Smooth muscle cell (in vitro differentiated cells): ENCODE results near the gene SND1. TPM values are rescaled to one million over a fixed set of nuclear protein-coding genes. Genes with fewer than 3 reads are reported as not detected.

Source experiments
- DNase-seq: peaks from one replicate; lab custom pipeline; 2025; ENCODE audit not compliant: unreplicated experiment; lab: John Stamatoyannopoulos, UW
- H2AFZ ChIP-seq: fragments of 200-600 bp; sonication (generic); 2 replicates; pipeline ENCODE4 v1.6.0; 2016; ENCODE audit warnings: antibody characterized with exemption, low read depth, mild to moderate bottlenecking
- H3F3A ChIP-seq: fragments of 200-600 bp; sonication (generic); 2 replicates; pipeline ENCODE4 v1.6.0; 2017; ENCODE audit warnings: antibody characterized with exemption, low read depth
- H3K27ac ChIP-seq: fragments of 200-600 bp; sonication (generic); 2 replicates; pipeline ENCODE4 v1.5.1; 2016; ENCODE audit warnings: low read depth, mild to moderate bottlenecking
- H3K27me3 ChIP-seq: fragments of 200-600 bp; sonication (generic); 2 replicates; pipeline ENCODE4 v1.6.1; 2016; ENCODE audit warnings: low read depth, mild to moderate bottlenecking
- H3K36me3 ChIP-seq: fragments of 200-600 bp; sonication (generic); 2 replicates; pipeline ENCODE4 v1.5.1; 2016; ENCODE audit warnings: low read depth
- H3K4me1 ChIP-seq: fragments of 200-600 bp; sonication (generic); 2 replicates; pipeline ENCODE4 v1.5.1; 2016; ENCODE audit warnings: low read depth
- H3K4me2 ChIP-seq: fragments of 200-600 bp; sonication (generic); 2 replicates; pipeline ENCODE4 v1.6.0; 2016; ENCODE audit warnings: mild to moderate bottlenecking
- H3K4me3 ChIP-seq: fragments of 200-600 bp; sonication (generic); 2 replicates; pipeline ENCODE4 v1.5.1; 2016; ENCODE audit warnings: mild to moderate bottlenecking
- H3K79me2 ChIP-seq: fragments of 200-600 bp; sonication (generic); 2 replicates; pipeline ENCODE4 v1.6.0; 2016; ENCODE audit warnings: low read depth, mild to moderate bottlenecking
- H3K9ac ChIP-seq: fragments of 200-600 bp; sonication (generic); 2 replicates; pipeline ENCODE4 v1.6.0; 2016; ENCODE audit warnings: low read depth
- H3K9me3 ChIP-seq: fragments of 200-600 bp; sonication (generic); replicated peaks from 2 replicates; pipeline ENCODE4 v1.5.1; 2016; ENCODE audit warnings: low read depth
- H4K20me1 ChIP-seq: fragments of 200-600 bp; sonication (generic); 2 replicates; pipeline ENCODE4 v1.6.0; 2016; ENCODE audit warnings: low read depth
- WGBS: methylation state at CpG from one replicate; pipeline ENCODE4 v1.1.7; 2016; ENCODE audit warnings: low lambda C conversion rate; 5-methylcytosine and 5-hydroxymethylcytosine counted together
- polyA plus RNA-seq: library from polyadenylated mRNA; unstranded; fragments of >200 nt; fragmentation: Nextera tagmentation; extraction: Ambion mirVana; gene quantifications from 2 replicates; pipeline ENCODE4 v1.2.1, GENCODE V29; 2016
- total RNA-seq: library from RNA; depleted of rRNA; stranded (reverse); fragments of >200 nt; gene quantifications from 2 replicates; pipeline ENCODE4 v1.2.3, GENCODE V29; 2014
- TF ChIP-seq, protein P1 (sequence below): fragments of 200-600 bp; sonication (generic); IDR thresholded peaks from 2 replicates; pipeline ENCODE4 v1.5.1; 2017; ENCODE audit warnings: borderline replicate concordance, mild to moderate bottlenecking, antibody characterized with exemption; ENCODE audit not compliant: insufficient read depth, poor library complexity, severe bottlenecking

Gene SND1
- total and polyA plus RNA-seq, 2 experiments from 2014 or later, result 129 to 136 TPM

DNA sequence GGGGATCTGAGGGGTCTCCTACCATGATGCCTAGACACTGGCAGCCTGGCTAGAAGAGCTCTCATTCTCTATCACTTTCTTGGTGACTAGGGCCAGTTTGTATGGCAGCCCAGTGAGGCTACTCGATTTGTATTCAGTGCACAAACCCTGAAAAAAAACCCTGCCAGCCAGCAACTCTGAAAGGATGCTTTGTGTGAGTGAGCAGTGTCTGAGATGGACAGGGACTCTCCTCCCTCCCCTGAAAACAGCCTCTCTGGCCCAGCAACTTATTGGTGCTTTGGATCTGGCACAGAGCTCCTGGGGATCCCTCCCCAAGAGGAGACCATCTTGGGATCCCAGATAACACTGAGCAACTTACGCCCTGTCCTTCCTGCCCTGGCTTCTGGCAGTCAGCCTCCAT lies 390.0 kb downstream of the SND1 start:
- Histone ChIP-seq H3F3A (no peaks in the 10 kb centered on the region), H3K9ac (no peak overlapping the region), H3K9me3 (no peaks in the 10 kb centered on the region), H3K27me3 (no peaks in the 10 kb centered on the region), H3K4me2 (no peak overlapping the region), H4K20me1 (peaks cover 98% of the 10 kb centered on the region), H3K4me1 (no peaks in the 10 kb centered on the region), H3K79me2 (no peaks in the 10 kb centered on the region), H3K4me3 (no peak overlapping the region), H2AFZ (no peak overlapping the region), H3K27ac (no peak overlapping the region), H3K36me3 (no peaks in the 10 kb centered on the region)
- 98% methylated on average over 2 of the region's 2 CpGs for WGBS
- TF ChIP-seq, protein P1, sequence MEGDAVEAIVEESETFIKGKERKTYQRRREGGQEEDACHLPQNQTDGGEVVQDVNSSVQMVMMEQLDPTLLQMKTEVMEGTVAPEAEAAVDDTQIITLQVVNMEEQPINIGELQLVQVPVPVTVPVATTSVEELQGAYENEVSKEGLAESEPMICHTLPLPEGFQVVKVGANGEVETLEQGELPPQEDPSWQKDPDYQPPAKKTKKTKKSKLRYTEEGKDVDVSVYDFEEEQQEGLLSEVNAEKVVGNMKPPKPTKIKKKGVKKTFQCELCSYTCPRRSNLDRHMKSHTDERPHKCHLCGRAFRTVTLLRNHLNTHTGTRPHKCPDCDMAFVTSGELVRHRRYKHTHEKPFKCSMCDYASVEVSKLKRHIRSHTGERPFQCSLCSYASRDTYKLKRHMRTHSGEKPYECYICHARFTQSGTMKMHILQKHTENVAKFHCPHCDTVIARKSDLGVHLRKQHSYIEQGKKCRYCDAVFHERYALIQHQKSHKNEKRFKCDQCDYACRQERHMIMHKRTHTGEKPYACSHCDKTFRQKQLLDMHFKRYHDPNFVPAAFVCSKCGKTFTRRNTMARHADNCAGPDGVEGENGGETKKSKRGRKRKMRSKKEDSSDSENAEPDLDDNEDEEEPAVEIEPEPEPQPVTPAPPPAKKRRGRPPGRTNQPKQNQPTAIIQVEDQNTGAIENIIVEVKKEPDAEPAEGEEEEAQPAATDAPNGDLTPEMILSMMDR, result no peak
- DNase-seq, result no peak

DNA sequence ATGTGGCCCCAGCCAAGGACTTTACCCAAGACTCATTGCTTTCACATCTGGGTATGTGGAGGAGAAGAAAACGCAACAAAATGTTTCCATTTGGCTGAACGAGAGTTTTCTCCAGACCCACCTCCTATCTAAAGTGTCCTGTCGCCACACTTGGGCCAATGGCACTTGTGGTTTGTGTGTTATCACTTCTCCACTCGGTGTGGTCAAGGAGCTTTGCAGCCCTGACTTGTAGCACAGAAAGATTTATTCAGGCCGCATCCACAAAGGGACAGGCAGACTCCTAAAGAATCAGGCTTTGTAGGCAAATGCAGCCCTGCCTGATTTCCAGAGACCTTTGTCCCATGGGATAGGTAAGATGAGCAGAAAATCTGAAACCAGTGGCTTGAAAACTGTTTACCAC lies 392.1 kb downstream of the SND1 start:
- WGBS, result 29% methylated on average over 5 of the region's 5 CpGs
- Histone ChIP-seq H3K4me2 (no peak overlapping the region), H2AFZ (no peak overlapping the region), H3K9me3 (no peaks in the 10 kb centered on the region), H3K79me2 (no peaks in the 10 kb centered on the region), H3K27ac (no peak overlapping the region), H3K4me3 (no peak overlapping the region), H3K4me1 (no peaks in the 10 kb centered on the region), H3K27me3 (no peaks in the 10 kb centered on the region), H4K20me1 (peaks cover 98% of the 10 kb centered on the region), H3K9ac (no peak overlapping the region), H3F3A (no peaks in the 10 kb centered on the region), H3K36me3 (no peaks in the 10 kb centered on the region)
- TF ChIP-seq, protein P1, result no peak
- DNase-seq, result no peak

DNA sequence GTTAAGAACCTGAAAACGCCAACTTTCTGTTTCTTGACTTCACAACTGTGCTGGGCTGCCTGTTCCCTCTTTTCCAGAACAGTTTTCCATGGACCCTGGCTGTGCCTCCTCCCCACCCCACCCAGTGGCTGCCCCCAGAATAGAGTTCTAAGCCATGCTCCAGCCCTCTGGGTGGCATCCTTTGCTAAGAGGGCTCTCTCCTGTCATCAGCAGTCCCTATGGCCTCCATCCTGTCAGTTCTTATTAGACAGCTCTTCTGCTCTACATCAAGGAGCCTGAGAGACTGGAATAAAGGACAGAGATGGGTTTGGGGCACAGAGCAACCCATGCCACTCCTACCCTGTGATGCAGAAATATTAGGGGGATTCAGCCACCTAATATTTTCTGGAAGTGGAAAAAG lies 393.2 kb downstream of the SND1 start:
- no peaks in the 10 kb centered on the region for H3K36me3 ChIP-seq
- no peaks in the 10 kb centered on the region for H3K4me1 ChIP-seq
- no peak for DNase-seq
- H3K27me3 ChIP-seq, result no peaks in the 10 kb centered on the region
- H3K79me2 ChIP-seq, result no peaks in the 10 kb centered on the region
- H3K4me2 ChIP-seq, result no peak overlapping the region
- no peak overlapping the region for H3K9ac ChIP-seq
- H3K4me3 ChIP-seq, result no peak overlapping the region
- no peaks in the 10 kb centered on the region for H3K9me3 ChIP-seq
- H3F3A ChIP-seq, result no peaks in the 10 kb centered on the region
- H3K27ac ChIP-seq, result no peak overlapping the region
- no peak overlapping the region for H2AFZ ChIP-seq
- TF ChIP-seq, protein P1, result no peak
- H4K20me1 ChIP-seq, result peaks cover 98% of the 10 kb centered on the region
- WGBS, result 71% methylated on average over 1 of the region's 1 CpG

DNA sequence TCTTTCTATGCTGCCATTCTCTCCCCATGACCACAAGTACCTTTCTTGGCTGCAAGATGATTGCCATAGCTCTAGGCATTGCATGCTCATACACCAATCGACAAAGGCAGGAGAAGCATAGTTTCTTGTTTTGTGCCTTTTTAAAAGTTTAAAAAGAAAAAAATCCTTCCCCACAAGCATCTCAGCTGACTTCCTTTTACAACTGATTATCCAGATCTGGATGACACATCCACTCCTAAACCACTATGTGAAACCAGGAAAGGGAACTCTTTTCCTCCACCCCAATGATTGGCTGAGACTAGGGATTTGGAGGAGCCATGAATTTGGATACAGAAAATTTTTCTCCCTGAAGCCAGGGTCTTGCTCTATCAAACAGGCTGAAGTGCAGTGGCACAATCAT lies 393.8 kb downstream of the SND1 start:
- Histone ChIP-seq H4K20me1 (peaks cover 98% of the 10 kb centered on the region), H2AFZ (no peak overlapping the region), H3K9ac (no peak overlapping the region), H3K4me1 (no peaks in the 10 kb centered on the region), H3K27ac (no peak overlapping the region), H3F3A (no peaks in the 10 kb centered on the region), H3K4me2 (no peak overlapping the region), H3K4me3 (no peak overlapping the region), H3K27me3 (no peaks in the 10 kb centered on the region), H3K36me3 (no peaks in the 10 kb centered on the region), H3K79me2 (no peaks in the 10 kb centered on the region), H3K9me3 (no peaks in the 10 kb centered on the region)
- TF ChIP-seq, protein P1, result no peak
- WGBS, result 83% methylated on average over 1 of the region's 1 CpG
- DNase-seq, result no peak
